Psoas muscle (tissue), 8 donors: Measurements from ENCODE around the gene MEIOSIN. TPM values are rescaled to one million over a fixed set of nuclear protein-coding genes. Genes with fewer than 3 reads are reported as not detected.

ENCODE experiments used
- ATAC-seq, 4 donors: fragments of 200-7000 bp; cut with Tn5 transposase; one replicate each; pipeline ENCODE4 v1.9.1; 2020; ENCODE audit warnings: moderate library complexity in 3 of 4, mild to moderate bottlenecking in 2 of 4
- DNase-seq, 2 donors: peaks; one replicate each; pipeline ENCODE4 v3.0.0-alpha.2; 2020
- H3K27ac ChIP-seq: fragments of 200-600 bp; one replicate; pipeline ENCODE4 v1.8.0; 2022
- H3K27me3 ChIP-seq, 3 donors: fragments of 200-600 bp in 1 of 3; one replicate each; pipeline versions ENCODE4 v1.6.1 to v1.8.0; 2013 to 2022; ENCODE audit warnings: low read length in 2 of 3, mild to moderate bottlenecking in 2 of 3, moderate library complexity in 1 of 3; ENCODE audit not compliant: insufficient read depth in 3 of 3
- H3K36me3 ChIP-seq, 2 donors: fragments of 200-600 bp in 1 of 2; one replicate each; pipeline versions ENCODE4 v1.6.1 to v1.8.0; 2013 to 2022; ENCODE audit warnings: low read depth in 1 of 2, mild to moderate bottlenecking in 1 of 2, moderate library complexity in 1 of 2; ENCODE audit not compliant: insufficient read depth in 1 of 2
- H3K4me1 ChIP-seq: fragments of 200-600 bp; one replicate; pipeline ENCODE4 v1.8.0; 2022
- H3K4me3 ChIP-seq: fragments of 200-600 bp; one replicate; pipeline ENCODE4 v1.8.0; 2022; ENCODE audit warnings: mild to moderate bottlenecking
- H3K9me3 ChIP-seq: fragments of 200-600 bp; one replicate; pipeline ENCODE4 v1.8.0; 2022
- WGBS, 3 donors: extraction: QIAGEN DNeasy Blood & Tissue Kit; methylation state at CpG; one replicate each; pipeline versions ENCODE4 v1.1.6 to v1.1.7; 2013; 5-methylcytosine and 5-hydroxymethylcytosine counted together
- intact Hi-C, 2 donors: fragments of 100-400 bp; cut with DNase I; formaldehyde crosslinking; loops; one replicate each; pipeline versions ENCODE4 v1.11.0 to v1.14.2; 2022
- polyA plus RNA-seq, 3 donors: library from polyadenylated mRNA; stranded (reverse); fragments of 200-250 nt; gene quantifications; one replicate each; pipeline ENCODE4 v1.2.3, GENCODE V29; 2013
- total RNA-seq, 4 donors: library from RNA; stranded (reverse); fragmentation: NEBNext Ultra II Directional in 2 of 4; extraction: Animal tissue kit (Norgen Biotek cat#: 25700) in 2 of 4; gene quantifications; one replicate each; pipeline versions ENCODE4 v1.2.1 to v1.2.4, GENCODE V29; 2021 to 2023
- TF ChIP-seq, protein P1 (sequence below): fragments of 200-600 bp; IDR thresholded peaks from one replicate; pipeline ENCODE4 v1.8.0; 2022; ENCODE audit warnings: antibody characterized with exemption
- donor health status: healthy with polysubstance abuse.
- donor health status: DM: no; HTN: no; CAD: no; lungs with moderate emphysema.
- donor health status: Bipolar disorder and iron deficiency.
- donor health status: healthy.
- donor health status: DM: yes; HTN: yes; CAD: no.
- donor health status: DM: no; HTN: no; CAD: no.
- donor health status: DM: no; HTN: no; CAD: no.
- donor health status: DM: yes; HTN: yes; CAD: no.

Gene MEIOSIN
- total and polyA plus RNA-seq, 7 donors, result 0.01 TPM; not detected in 6

- intact Hi-C loops, result loop anchor here in 1 of 2 donors (2.0 kb wide), 1 partner anchor 27 kb away; no protein-coding TSS in a partner anchor
- WGBS, 3 donors, result 75 to 84% (median 83%) methylated on average over 38 to 46 of the region's 46 CpGs
- DNase-seq, result no peak
- peak overlapping the region; percentile 95 for H3K27ac ChIP-seq
- TF ChIP-seq, protein P1, sequence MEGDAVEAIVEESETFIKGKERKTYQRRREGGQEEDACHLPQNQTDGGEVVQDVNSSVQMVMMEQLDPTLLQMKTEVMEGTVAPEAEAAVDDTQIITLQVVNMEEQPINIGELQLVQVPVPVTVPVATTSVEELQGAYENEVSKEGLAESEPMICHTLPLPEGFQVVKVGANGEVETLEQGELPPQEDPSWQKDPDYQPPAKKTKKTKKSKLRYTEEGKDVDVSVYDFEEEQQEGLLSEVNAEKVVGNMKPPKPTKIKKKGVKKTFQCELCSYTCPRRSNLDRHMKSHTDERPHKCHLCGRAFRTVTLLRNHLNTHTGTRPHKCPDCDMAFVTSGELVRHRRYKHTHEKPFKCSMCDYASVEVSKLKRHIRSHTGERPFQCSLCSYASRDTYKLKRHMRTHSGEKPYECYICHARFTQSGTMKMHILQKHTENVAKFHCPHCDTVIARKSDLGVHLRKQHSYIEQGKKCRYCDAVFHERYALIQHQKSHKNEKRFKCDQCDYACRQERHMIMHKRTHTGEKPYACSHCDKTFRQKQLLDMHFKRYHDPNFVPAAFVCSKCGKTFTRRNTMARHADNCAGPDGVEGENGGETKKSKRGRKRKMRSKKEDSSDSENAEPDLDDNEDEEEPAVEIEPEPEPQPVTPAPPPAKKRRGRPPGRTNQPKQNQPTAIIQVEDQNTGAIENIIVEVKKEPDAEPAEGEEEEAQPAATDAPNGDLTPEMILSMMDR, result no peak
- peak overlapping the region; percentile 87 for H3K4me3 ChIP-seq
- no peak for ATAC-seq
- H3K4me1 ChIP-seq, result peaks cover 16% of the 10 kb centered on the region
- H3K36me3 ChIP-seq, result peaks cover 0 to 42% of the 10 kb centered on the region in 2 donors
- no peaks in the 10 kb centered on the region for H3K9me3 ChIP-seq
- H3K27me3 ChIP-seq, result no peaks in the 10 kb centered on the region
These were observed 38.2 kb downstream of the MEIOSIN start for GRCh38 chr19:45771311-45771933.

- TF ChIP-seq, protein P1, result no peak
- Histone ChIP-seq H3K4me3 (no peak overlapping the region), H3K9me3 (no peaks in the 10 kb centered on the region), H3K27ac (peak overlapping the region; percentile 95), H3K36me3 (peaks cover 0 to 51% of the 10 kb centered on the region in 2 donors), H3K4me1 (peaks cover 9% of the 10 kb centered on the region), H3K27me3 (no peaks in the 10 kb centered on the region)
- intact Hi-C loops, result no loop called here
- DNase-seq (no peak), ATAC-seq (no peak)
- WGBS, 3 donors, result 76 to 85% (median 76%) methylated on average over 14 of the region's 14 CpGs
These were observed 39.0 kb downstream of the MEIOSIN start for GRCh38 chr19:45772130-45772840.

DNA sequence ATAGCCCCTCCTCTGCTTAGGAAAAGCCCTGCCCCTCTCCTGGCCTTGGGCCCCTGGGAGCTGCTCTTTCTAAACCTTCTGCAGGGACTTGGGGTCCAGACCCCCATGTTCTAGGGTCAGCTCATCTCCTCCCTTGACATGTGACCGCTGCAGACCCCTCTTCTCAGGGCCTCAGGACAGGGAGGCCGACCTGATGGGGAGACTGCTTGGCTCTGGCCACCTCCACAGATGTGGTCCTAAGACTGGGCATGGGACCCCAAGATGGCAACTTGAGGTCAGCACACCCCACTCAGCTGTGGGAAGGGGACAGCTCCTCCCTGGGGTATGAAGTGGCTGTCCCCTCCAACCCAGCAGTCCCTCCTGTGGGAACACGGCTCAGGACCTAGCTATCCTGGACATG lies 39.7 kb downstream of the MEIOSIN start:
- Histone ChIP-seq H3K9me3 (no peaks in the 10 kb centered on the region), H3K4me3 (no peak overlapping the region), H3K27me3 (no peaks in the 10 kb centered on the region), H3K27ac (peak overlapping the region; percentile 58), H3K36me3 (peaks cover 0 to 57% of the 10 kb centered on the region in 2 donors), H3K4me1 (peaks cover 9% of the 10 kb centered on the region)
- 79 to 96% (median 86%) methylated on average over 3 of the region's 3 CpGs for WGBS, 3 donors
- no peak for DNase-seq
- TF ChIP-seq, protein P1, result no peak
- intact Hi-C loops, result no loop called here
- ATAC-seq, result no peak

- Histone ChIP-seq H3K4me1 (peaks cover 9% of the 10 kb centered on the region), H3K36me3 (peaks cover 4 to 62% of the 10 kb centered on the region in 2 donors), H3K27me3 (no peaks in the 10 kb centered on the region), H3K9me3 (no peaks in the 10 kb centered on the region), H3K27ac (peak overlapping the region; percentile 58), H3K4me3 (no peak overlapping the region)
- intact Hi-C loops, result no loop called here
- TF ChIP-seq, protein P1, result no peak
- no peak for DNase-seq
- 15 to 39% (median 29%) methylated on average over 2 of the region's 2 CpGs for WGBS, 3 donors
- no peak for ATAC-seq
These were observed 40.1 kb downstream of the MEIOSIN start for GRCh38 chr19:45773384-45773783.
